Tibial artery (tissue), 4 donors: Measurements from ENCODE around the gene LY9.

Source experiments
- DNase-seq, 2 donors: peaks; one replicate each; pipeline ENCODE4 v3.0.0-alpha.2; 2019
- H3K27ac ChIP-seq, 2 donors: fragments of 200-600 bp; sonication (generic) in 1 of 2; 1 replicate in 1 of 2; 2 replicates in 1 of 2; pipeline ENCODE4 v1.5.1; 2018 to 2019; ENCODE audit warnings: mild to moderate bottlenecking in 1 of 2
- H3K27me3 ChIP-seq, 2 donors: fragments of 200-600 bp; sonication (generic) in 1 of 2; one replicate each; pipeline versions ENCODE4 v1.5.1 to v1.6.0; 2016 to 2019
- H3K36me3 ChIP-seq, 3 donors: fragments of 200-600 bp; sonication (generic) in 2 of 3; one replicate each; pipeline ENCODE4 v1.5.1; 2016 to 2019; ENCODE audit warnings: mild to moderate bottlenecking in 2 of 3
- H3K4me1 ChIP-seq, 4 donors: fragments of 200-600 bp; sonication (generic) in 2 of 4; 1 replicate in 3 of 4; 2 replicates in 1 of 4; pipeline ENCODE4 v1.5.1; 2016 to 2019
- H3K4me3 ChIP-seq, 2 donors: fragments of 200-600 bp; sonication (generic) in 1 of 2; 1 replicate in 1 of 2; 2 replicates in 1 of 2; pipeline ENCODE4 v1.5.1; 2018 to 2019; ENCODE audit warnings: mild to moderate bottlenecking in 2 of 2
- H3K9me3 ChIP-seq, 3 donors: fragments of 200-600 bp; sonication (generic) in 1 of 3; one replicate each; pipeline ENCODE4 v1.5.1; 2016 to 2019
- CTCF ChIP-seq, 2 experiments: fragments of 200-600 bp in 1 of 2; fragments of 450-650 bp in 1 of 2; IDR thresholded peaks; one replicate each; pipeline ENCODE4 v1.5.1; 2017 to 2019; ENCODE audit warnings: antibody characterized with exemption in 2 of 2, mild to moderate bottlenecking in 1 of 2, moderate library complexity in 1 of 2
- intact Hi-C: fragments of 100-400 bp; cut with DNase I; formaldehyde crosslinking; loops from one replicate; pipeline ENCODE4 v1.15.0; 2023; ENCODE audit warnings: low total_unique reads

Gene LY9

GRCh38 chr1:160789051-160789701 lies 6.8 kb upstream of the LY9 start:
- no peaks in the 10 kb centered on the region for H3K9me3 ChIP-seq
- no peak for TF ChIP-seq CTCF (IDR thresholded peaks at IDR 0.05)
- H3K36me3 ChIP-seq = no peaks in the 10 kb centered on the region
- no peaks in the 10 kb centered on the region for H3K27me3 ChIP-seq
- intact Hi-C loops = no loop called here
- H3K4me1 ChIP-seq = no peaks in the 10 kb centered on the region
- H3K4me3 ChIP-seq = no peak overlapping the region
- H3K27ac ChIP-seq = no peak overlapping the region
- DNase-seq = no peak

- DNase-seq = no peak
- no peak for TF ChIP-seq CTCF (IDR thresholded peaks at IDR 0.05)
- Histone ChIP-seq H3K27ac (no peak overlapping the region), H3K9me3 (no peaks in the 10 kb centered on the region), H3K36me3 (no peaks in the 10 kb centered on the region), H3K27me3 (no peaks in the 10 kb centered on the region), H3K4me3 (no peak overlapping the region), H3K4me1 (no peaks in the 10 kb centered on the region)
- intact Hi-C loops = no loop called here
These were observed 6.0 kb upstream of the LY9 start for GRCh38 chr1:160789702-160790611.

GRCh38 chr1:160794376-160794775 lies 1.6 kb upstream of the LY9 start:
- no peaks in the 10 kb centered on the region for H3K27me3 ChIP-seq
- no peak overlapping the region for H3K27ac ChIP-seq
- no peak overlapping the region for H3K4me3 ChIP-seq
- intact Hi-C loops = no loop called here
- TF ChIP-seq CTCF (IDR thresholded peaks at IDR 0.05) = no peak
- no peaks in the 10 kb centered on the region for H3K36me3 ChIP-seq
- no peaks in the 10 kb centered on the region for H3K9me3 ChIP-seq
- H3K4me1 ChIP-seq = no peaks in the 10 kb centered on the region
- DNase-seq = no peak

- H3K4me1 ChIP-seq = no peaks in the 10 kb centered on the region
- no peaks in the 10 kb centered on the region for H3K36me3 ChIP-seq
- peaks cover 0 to 6% (median 0%) of the 10 kb centered on the region in 3 donors for H3K9me3 ChIP-seq
- intact Hi-C loops = no loop called here
- no peak for TF ChIP-seq CTCF (IDR thresholded peaks at IDR 0.05)
- no peak overlapping the region for H3K4me3 ChIP-seq
- DNase-seq = no peak
- H3K27ac ChIP-seq = no peak overlapping the region
- no peaks in the 10 kb centered on the region for H3K27me3 ChIP-seq
These were observed 1.3 kb downstream of the LY9 start for GRCh38 chr1:160797271-160797709.

GRCh38 chr1:160797861-160798273 lies 1.9 kb downstream of the LY9 start:
- no peaks in the 10 kb centered on the region for H3K4me1 ChIP-seq
- TF ChIP-seq CTCF (IDR thresholded peaks at IDR 0.05) = no peak
- H3K36me3 ChIP-seq = no peaks in the 10 kb centered on the region
- peaks cover 0 to 6% (median 0%) of the 10 kb centered on the region in 3 donors for H3K9me3 ChIP-seq
- H3K27ac ChIP-seq = no peak overlapping the region
- H3K27me3 ChIP-seq = no peaks in the 10 kb centered on the region
- no peak overlapping the region for H3K4me3 ChIP-seq
- no peak for DNase-seq
- intact Hi-C loops = no loop called here
